WTC11 (cell line): ENCODE data around the gene PTPRG. TPM values are rescaled to one million over a fixed set of nuclear protein-coding genes. Genes with fewer than 3 reads are reported as not detected.

ENCODE experiments used
- ATAC-seq: fragments of 200-7000 bp; cut with Tn5 transposase; 2 replicates; pipeline ENCODE4 v1.10.0; 2021; ENCODE audit warnings: mild to moderate bottlenecking, moderate library complexity
- CTCF ChIA-PET: fragments of 300-600 bp; sonication (Branson Sonifier 250); formaldehyde crosslinking; loops from one replicate; lab custom pipeline; 2021; ENCODE audit warnings: antibody characterized with exemption; lab: Charles Lee
- POLR2A ChIA-PET: fragments of 350-600 bp; sonication (Branson Sonifier 250); formaldehyde crosslinking; loops from one replicate; lab custom pipeline; 2021; ENCODE audit warnings: antibody characterized with exemption; lab: Charles Lee
- DNase-seq: peaks from one replicate; pipeline ENCODE4 v3.0.0; 2021; ENCODE audit warnings: low spot score
- H3K27ac Mint-ChIP-seq: 2 replicates; pipeline ENCODE4 v1.8.0; 2021; ENCODE audit warnings: mixed read lengths
- H3K27me3 Mint-ChIP-seq: 2 replicates; pipeline ENCODE4 v1.8.0; 2021; ENCODE audit warnings: low read depth, mild to moderate bottlenecking, moderate library complexity, mixed read lengths
- H3K36me3 Mint-ChIP-seq: 2 replicates; pipeline ENCODE4 v1.8.0; 2021; ENCODE audit warnings: mixed read lengths
- H3K4me1 Mint-ChIP-seq: 2 replicates; pipeline ENCODE4 v1.8.0; 2022; ENCODE audit warnings: mixed read lengths
- H3K4me3 Mint-ChIP-seq: 2 replicates; pipeline ENCODE4 v1.8.0; 2021; ENCODE audit warnings: mild to moderate bottlenecking, moderate library complexity, mixed read lengths
- H3K9me3 Mint-ChIP-seq: 2 replicates; pipeline ENCODE4 v1.8.0; 2021; ENCODE audit warnings: mixed read lengths
- CBFB ChIP-seq: sonication (generic); formaldehyde crosslinking; IDR thresholded peaks from 2 replicates; pipeline ENCODE4 v1.8.1; 2022; ENCODE audit warnings: mild to moderate bottlenecking, low read depth, missing genetic modification reagents
- CREM ChIP-seq: sonication (generic); formaldehyde crosslinking; IDR thresholded peaks from 2 replicates; pipeline ENCODE4 v1.8.1; 2022; ENCODE audit warnings: mild to moderate bottlenecking, missing genetic modification reagents, moderate library complexity
- ELF4 ChIP-seq: sonication (generic); formaldehyde crosslinking; IDR thresholded peaks from 2 replicates; pipeline ENCODE4 v1.8.1; 2022; ENCODE audit warnings: low read depth, mild to moderate bottlenecking, moderate library complexity, missing genetic modification reagents
- EMX1 ChIP-seq: fragments of 250-450 bp; sonication (Bioruptor Pico); IDR thresholded peaks from 2 replicates; pipeline ENCODE4 v1.8.0; 2021; ENCODE audit warnings: mild to moderate bottlenecking
- FOXJ3 ChIP-seq: sonication (generic); formaldehyde crosslinking; IDR thresholded peaks from 2 replicates; pipeline ENCODE4 v1.9.0; 2021; ENCODE audit warnings: missing genetic modification reagents, mild to moderate bottlenecking, borderline replicate concordance
- FOXK1 ChIP-seq: sonication (generic); formaldehyde crosslinking; IDR thresholded peaks from 2 replicates; pipeline ENCODE4 v1.8.0; 2022; ENCODE audit warnings: mild to moderate bottlenecking, moderate library complexity, missing genetic modification reagents
- HMGA2 ChIP-seq: fragments of 250-450 bp; sonication (Bioruptor Pico); IDR thresholded peaks from 2 replicates; pipeline ENCODE4 v1.4.0; 2021; ENCODE audit warnings: mild to moderate bottlenecking, moderate library complexity
- KAT7 ChIP-seq: sonication (generic); formaldehyde crosslinking; IDR thresholded peaks from 2 replicates; pipeline ENCODE4 v1.8.1; 2023; ENCODE audit warnings: missing genetic modification reagents, mild to moderate bottlenecking, borderline replicate concordance
- MXD4 ChIP-seq: fragments of 250-450 bp; sonication (Bioruptor Pico); IDR thresholded peaks from 2 replicates; pipeline ENCODE4 v1.8.0; 2021; ENCODE audit warnings: mild to moderate bottlenecking, moderate library complexity, borderline replicate concordance
- MYBL2 ChIP-seq: sonication (generic); formaldehyde crosslinking; IDR thresholded peaks from 2 replicates; pipeline ENCODE4 v1.8.1; 2023; ENCODE audit warnings: mild to moderate bottlenecking, moderate library complexity, missing genetic modification reagents
- NR3C1 ChIP-seq: sonication (generic); formaldehyde crosslinking; conservative IDR thresholded peaks from 2 replicates; pipeline ENCODE4 v1.8.1; 2023; ENCODE audit warnings: low read depth, mild to moderate bottlenecking, missing genetic modification reagents
- OVOL2 ChIP-seq: fragments of 250-450 bp; sonication (Bioruptor Pico); IDR thresholded peaks from 2 replicates; pipeline ENCODE4 v1.9.0; 2021; ENCODE audit warnings: mild to moderate bottlenecking, borderline replicate concordance
- RELA ChIP-seq: sonication (generic); formaldehyde crosslinking; IDR thresholded peaks from 2 replicates; pipeline ENCODE4 v1.8.1; 2022; ENCODE audit warnings: missing genetic modification reagents, mild to moderate bottlenecking, borderline replicate concordance
- SMAD3 ChIP-seq: sonication (generic); formaldehyde crosslinking; IDR thresholded peaks from 2 replicates; pipeline ENCODE4 v1.8.0; 2022; ENCODE audit warnings: missing genetic modification reagents, mild to moderate bottlenecking, borderline replicate concordance
- SOX15 ChIP-seq: fragments of 250-450 bp; sonication (Bioruptor Pico); IDR thresholded peaks from 2 replicates; pipeline ENCODE4 v1.9.0; 2021; ENCODE audit warnings: mild to moderate bottlenecking
- TEAD4 ChIP-seq: sonication (generic); formaldehyde crosslinking; IDR thresholded peaks from 2 replicates; pipeline ENCODE4 v1.8.0; 2022; ENCODE audit warnings: mild to moderate bottlenecking, missing genetic modification reagents
- ZNF219 ChIP-seq: sonication (generic); formaldehyde crosslinking; IDR thresholded peaks from 2 replicates; pipeline ENCODE4 v1.8.0; 2023; ENCODE audit warnings: missing genetic modification reagents, mild to moderate bottlenecking, borderline replicate concordance
- ZNF232 ChIP-seq: sonication (generic); formaldehyde crosslinking; IDR thresholded peaks from 2 replicates; pipeline ENCODE4 v1.8.0; 2022; ENCODE audit warnings: mild to moderate bottlenecking, missing genetic modification reagents
- ZNF263 ChIP-seq: sonication (generic); formaldehyde crosslinking; IDR thresholded peaks from 2 replicates; pipeline ENCODE4 v1.8.1; 2022; ENCODE audit warnings: low read depth, mild to moderate bottlenecking, moderate library complexity, missing genetic modification reagents
- ZNF423 ChIP-seq: fragments of 250-450 bp; sonication (Bioruptor Pico); IDR thresholded peaks from 2 replicates; pipeline ENCODE4 v2.1.2; 2022; ENCODE audit warnings: mild to moderate bottlenecking, moderate library complexity
- ZNF671 ChIP-seq: fragments of 250-450 bp; sonication (Bioruptor Pico); IDR thresholded peaks from 2 replicates; pipeline ENCODE4 v1.8.0; 2021; ENCODE audit warnings: mild to moderate bottlenecking
- total RNA-seq: library from RNA; stranded (reverse); gene quantifications from 3 replicates; pipeline ENCODE4 v1.2.3, GENCODE V29; 2021
- TF ChIP-seq, protein P1 (sequence below): sonication (generic); formaldehyde crosslinking; IDR thresholded peaks from 2 replicates; pipeline ENCODE4 v1.8.1; 2022; ENCODE audit warnings: mild to moderate bottlenecking, moderate library complexity, missing genetic modification reagents
- TF ChIP-seq, protein P2 (sequence below): fragments of 250-450 bp; sonication (Bioruptor Pico); IDR thresholded peaks from 2 replicates; pipeline ENCODE4 v1.9.0; 2021; ENCODE audit warnings: moderate library complexity, mild to moderate bottlenecking, inconsistent platforms, borderline replicate concordance
- TF ChIP-seq, protein P3 (sequence below): sonication (generic); formaldehyde crosslinking; IDR thresholded peaks from 2 replicates; pipeline ENCODE4 v1.8.0; 2022; ENCODE audit warnings: mild to moderate bottlenecking, missing genetic modification reagents
- TF ChIP-seq, protein P4 (sequence below): sonication (generic); formaldehyde crosslinking; IDR thresholded peaks from 2 replicates; pipeline ENCODE4 v1.8.1; 2023; ENCODE audit warnings: mild to moderate bottlenecking, missing genetic modification reagents, moderate library complexity
- TF ChIP-seq, protein P5 (sequence below): sonication (generic); formaldehyde crosslinking; IDR thresholded peaks from 2 replicates; pipeline ENCODE4 v1.8.1; 2023; ENCODE audit warnings: mild to moderate bottlenecking, moderate library complexity, missing genetic modification reagents

Gene PTPRG
- total RNA-seq, 1 experiment from 2014 or later: 106 TPM

DNA sequence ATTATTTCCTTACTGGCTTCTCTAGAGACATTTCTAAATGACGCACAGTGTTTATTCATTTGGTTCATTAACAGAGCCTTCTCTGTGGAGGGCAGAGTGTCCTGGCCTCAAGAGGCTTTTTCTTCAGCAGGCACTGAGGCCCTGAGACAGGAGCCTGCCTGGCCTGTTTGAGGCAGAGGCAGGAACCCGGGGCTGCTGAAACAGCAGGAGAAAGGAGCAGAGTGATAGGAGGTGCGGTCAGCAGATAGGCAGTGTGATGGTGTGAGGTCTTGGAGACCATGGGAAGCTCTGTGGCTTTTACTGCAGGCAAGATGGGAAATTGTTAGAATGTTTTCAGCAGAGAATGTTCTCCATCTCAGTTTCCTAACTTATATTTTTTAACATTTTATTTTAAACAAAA is 453.7 kb downstream of the PTPRG start:
- DNase-seq: no peak
- H3K9me3 Mint-ChIP-seq: no peaks in the 10 kb centered on the region
- TF ChIP-seq, protein P1, sequence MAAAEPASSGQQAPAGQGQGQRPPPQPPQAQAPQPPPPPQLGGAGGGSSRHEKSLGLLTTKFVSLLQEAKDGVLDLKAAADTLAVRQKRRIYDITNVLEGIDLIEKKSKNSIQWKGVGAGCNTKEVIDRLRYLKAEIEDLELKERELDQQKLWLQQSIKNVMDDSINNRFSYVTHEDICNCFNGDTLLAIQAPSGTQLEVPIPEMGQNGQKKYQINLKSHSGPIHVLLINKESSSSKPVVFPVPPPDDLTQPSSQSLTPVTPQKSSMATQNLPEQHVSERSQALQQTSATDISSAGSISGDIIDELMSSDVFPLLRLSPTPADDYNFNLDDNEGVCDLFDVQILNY: no peak
- TF ChIP-seq RELA (CRISPR knock-in tag): no peak
- TF ChIP-seq ZNF263: no peak
- TF ChIP-seq, protein P2, sequence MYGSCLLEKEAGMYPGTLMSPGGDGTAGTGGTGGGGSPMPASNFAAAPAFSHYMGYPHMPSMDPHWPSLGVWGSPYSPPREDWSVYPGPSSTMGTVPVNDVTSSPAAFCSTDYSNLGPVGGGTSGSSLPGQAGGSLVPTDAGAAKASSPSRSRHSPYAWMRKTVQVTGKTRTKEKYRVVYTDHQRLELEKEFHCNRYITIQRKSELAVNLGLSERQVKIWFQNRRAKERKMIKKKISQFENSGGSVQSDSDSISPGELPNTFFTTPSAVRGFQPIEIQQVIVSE: no peak
- TF ChIP-seq MYBL2: no peak
- no peak for TF ChIP-seq SOX15 (CRISPR knock-in tag)
- TF ChIP-seq KAT7 (CRISPR knock-in tag): no peak
- TF ChIP-seq, protein P3, sequence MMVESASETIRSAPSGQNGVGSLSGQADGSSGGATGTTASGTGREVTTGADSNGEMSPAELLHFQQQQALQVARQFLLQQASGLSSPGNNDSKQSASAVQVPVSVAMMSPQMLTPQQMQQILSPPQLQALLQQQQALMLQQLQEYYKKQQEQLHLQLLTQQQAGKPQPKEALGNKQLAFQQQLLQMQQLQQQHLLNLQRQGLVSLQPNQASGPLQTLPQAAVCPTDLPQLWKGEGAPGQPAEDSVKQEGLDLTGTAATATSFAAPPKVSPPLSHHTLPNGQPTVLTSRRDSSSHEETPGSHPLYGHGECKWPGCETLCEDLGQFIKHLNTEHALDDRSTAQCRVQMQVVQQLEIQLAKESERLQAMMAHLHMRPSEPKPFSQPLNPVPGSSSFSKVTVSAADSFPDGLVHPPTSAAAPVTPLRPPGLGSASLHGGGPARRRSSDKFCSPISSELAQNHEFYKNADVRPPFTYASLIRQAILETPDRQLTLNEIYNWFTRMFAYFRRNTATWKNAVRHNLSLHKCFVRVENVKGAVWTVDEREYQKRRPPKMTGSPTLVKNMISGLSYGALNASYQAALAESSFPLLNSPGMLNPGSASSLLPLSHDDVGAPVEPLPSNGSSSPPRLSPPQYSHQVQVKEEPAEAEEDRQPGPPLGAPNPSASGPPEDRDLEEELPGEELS (CRISPR knock-in tag): no peak
- no peak for TF ChIP-seq ELF4 (CRISPR knock-in tag)
- TF ChIP-seq HMGA2 (CRISPR knock-in tag): no peak
- no peak for TF ChIP-seq CBFB (CRISPR knock-in tag)
- TF ChIP-seq, protein P4, sequence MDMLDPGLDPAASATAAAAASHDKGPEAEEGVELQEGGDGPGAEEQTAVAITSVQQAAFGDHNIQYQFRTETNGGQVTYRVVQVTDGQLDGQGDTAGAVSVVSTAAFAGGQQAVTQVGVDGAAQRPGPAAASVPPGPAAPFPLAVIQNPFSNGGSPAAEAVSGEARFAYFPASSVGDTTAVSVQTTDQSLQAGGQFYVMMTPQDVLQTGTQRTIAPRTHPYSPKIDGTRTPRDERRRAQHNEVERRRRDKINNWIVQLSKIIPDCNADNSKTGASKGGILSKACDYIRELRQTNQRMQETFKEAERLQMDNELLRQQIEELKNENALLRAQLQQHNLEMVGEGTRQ (CRISPR knock-in tag): no peak
- TF ChIP-seq TEAD4 (CRISPR knock-in tag): no peak
- TF ChIP-seq ZNF219 (CRISPR knock-in tag): no peak
- no peak for TF ChIP-seq MXD4 (CRISPR knock-in tag)
- TF ChIP-seq FOXK1: no peak
- no peak for TF ChIP-seq FOXJ3 (CRISPR knock-in tag)
- TF ChIP-seq, protein P5, sequence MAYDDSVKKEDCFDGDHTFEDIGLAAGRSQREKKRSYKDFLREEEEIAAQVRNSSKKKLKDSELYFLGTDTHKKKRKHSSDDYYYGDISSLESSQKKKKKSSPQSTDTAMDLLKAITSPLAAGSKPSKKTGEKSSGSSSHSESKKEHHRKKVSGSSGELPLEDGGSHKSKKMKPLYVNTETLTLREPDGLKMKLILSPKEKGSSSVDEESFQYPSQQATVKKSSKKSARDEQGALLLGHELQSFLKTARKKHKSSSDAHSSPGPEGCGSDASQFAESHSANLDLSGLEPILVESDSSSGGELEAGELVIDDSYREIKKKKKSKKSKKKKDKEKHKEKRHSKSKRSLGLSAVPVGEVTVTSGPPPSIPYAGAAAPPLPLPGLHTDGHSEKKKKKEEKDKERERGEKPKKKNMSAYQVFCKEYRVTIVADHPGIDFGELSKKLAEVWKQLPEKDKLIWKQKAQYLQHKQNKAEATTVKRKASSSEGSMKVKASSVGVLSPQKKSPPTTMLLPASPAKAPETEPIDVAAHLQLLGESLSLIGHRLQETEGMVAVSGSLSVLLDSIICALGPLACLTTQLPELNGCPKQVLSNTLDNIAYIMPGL (CRISPR knock-in tag): no peak
- TF ChIP-seq, all 79 proteins: peak for 0
- ATAC-seq: no peak; the same call in 1 of the 2 replicates
- Mint-ChIP-seq H3K27me3 (no peaks in the 10 kb centered on the region), H3K36me3 (peaks cover 11% of the 10 kb centered on the region), H3K27ac (no peak overlapping the region), H3K4me3 (no peak overlapping the region), H3K4me1 (peaks cover 11% of the 10 kb centered on the region)
- POLR2A ChIA-PET: interaction anchor here (0.7 kb wide), 1 partner anchor 24 kb away, joined by 4 read pairs; no protein-coding TSS in a partner anchor
- CTCF ChIA-PET: no interaction called here

DNA sequence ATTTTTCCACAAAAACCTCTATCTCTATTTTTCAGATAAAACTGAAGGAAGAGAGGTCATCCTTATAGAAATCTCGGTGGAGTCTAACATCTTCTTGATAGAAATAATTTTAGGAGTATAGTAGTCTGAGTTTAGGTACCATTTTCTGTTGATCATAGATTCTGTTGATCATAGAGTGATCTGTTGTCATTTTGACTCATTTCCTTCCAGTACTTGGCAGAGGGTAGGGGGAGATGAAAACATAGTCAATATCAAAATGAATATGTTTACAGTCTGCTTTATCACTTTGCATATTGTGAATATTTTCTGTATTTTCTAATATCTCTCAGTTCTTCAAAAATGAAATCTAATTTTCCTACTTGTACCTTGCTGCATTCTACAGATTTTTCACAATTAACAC is 458.5 kb downstream of the PTPRG start:
- Mint-ChIP-seq H3K9me3 (no peaks in the 10 kb centered on the region), H3K27ac (no peak overlapping the region), H3K4me3 (no peak overlapping the region), H3K4me1 (peaks cover 40% of the 10 kb centered on the region), H3K36me3 (peaks cover 8% of the 10 kb centered on the region), H3K27me3 (no peaks in the 10 kb centered on the region)
- ATAC-seq (no peak), DNase-seq (no peak)
- CTCF ChIA-PET: interaction anchor here (1.0 kb wide), 1 partner anchor 84 kb away, joined by 3 read pairs; no protein-coding TSS in a partner anchor
- TF ChIP-seq ZNF423 (CRISPR knock-in tag) (no peak), SMAD3 (CRISPR knock-in tag) (no peak), CREM (no peak), ELF4 (CRISPR knock-in tag) (no peak), MYBL2 (no peak), EMX1 (CRISPR knock-in tag) (no peak), OVOL2 (CRISPR knock-in tag) (no peak), ZNF232 (CRISPR knock-in tag) (no peak), ZNF671 (CRISPR knock-in tag) (no peak), NR3C1 (CRISPR knock-in tag) (no peak)
- POLR2A ChIA-PET: no interaction called here
